NCI-H1436 (cell line): ENCODE data around the gene FANCL.
A peak's percentile ranks its signal among the peaks of the same experiment; 100 is the strongest.
"Not testable (repeated sequence)": the region's sequence is repeated elsewhere in the genome, so short reads cannot be mapped to it uniquely, and the experiment has no call there.

Experiments used
- DNase-seq: peaks from one replicate; lab custom pipeline; 2025; lab: John Stamatoyannopoulos, UW

The FANCL gene

GRCh38 chr2:58240670-58241545 is at the start of gene FANCL:
Gene FANCL, minus strand, starts transcription at chr2:58241325. Its CDS starts 12 bp downstream, at chr2:58241313.
- peak; percentile 90 for DNase-seq

DNA sequence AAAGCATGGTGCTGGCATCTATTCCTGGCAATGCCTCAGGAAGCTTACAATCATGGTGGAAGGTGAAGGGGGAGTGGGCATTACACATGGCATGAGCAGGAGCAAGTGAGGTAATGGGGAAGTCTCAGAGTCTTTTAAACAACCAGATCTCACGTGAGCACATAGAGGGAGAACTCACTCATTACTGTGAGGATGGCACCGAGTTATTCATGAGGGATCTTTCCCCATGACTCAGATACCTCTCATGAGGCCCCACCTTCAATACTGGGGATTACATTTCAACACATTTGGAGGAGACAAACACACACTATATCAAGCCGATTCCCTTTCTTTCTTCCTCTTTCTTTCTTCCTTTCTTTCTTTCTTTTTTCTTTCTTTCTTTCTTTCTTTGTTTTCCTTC is 47.9 kb upstream of the FANCL start:
- DNase-seq, result no peak

DNA sequence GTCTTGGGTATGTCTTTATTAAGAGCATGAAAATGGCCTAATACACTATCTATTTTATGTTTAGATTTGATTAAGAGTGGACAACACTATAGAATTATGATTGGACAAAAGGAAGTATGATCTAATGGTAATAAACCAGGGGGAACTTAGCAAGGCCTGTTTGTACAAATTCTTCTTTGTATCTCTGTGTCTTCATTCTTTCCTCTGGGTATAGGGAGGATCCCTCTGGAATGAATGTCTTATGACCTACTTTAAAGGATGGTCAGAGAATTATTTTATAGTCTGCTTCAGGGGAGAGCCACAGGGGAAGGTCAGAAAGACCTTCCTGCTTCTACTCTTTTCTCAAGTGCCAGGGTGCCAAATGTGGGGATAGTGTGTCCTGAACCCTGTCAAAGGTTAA is 42.8 kb upstream of the FANCL start:
- no peak for DNase-seq

DNA sequence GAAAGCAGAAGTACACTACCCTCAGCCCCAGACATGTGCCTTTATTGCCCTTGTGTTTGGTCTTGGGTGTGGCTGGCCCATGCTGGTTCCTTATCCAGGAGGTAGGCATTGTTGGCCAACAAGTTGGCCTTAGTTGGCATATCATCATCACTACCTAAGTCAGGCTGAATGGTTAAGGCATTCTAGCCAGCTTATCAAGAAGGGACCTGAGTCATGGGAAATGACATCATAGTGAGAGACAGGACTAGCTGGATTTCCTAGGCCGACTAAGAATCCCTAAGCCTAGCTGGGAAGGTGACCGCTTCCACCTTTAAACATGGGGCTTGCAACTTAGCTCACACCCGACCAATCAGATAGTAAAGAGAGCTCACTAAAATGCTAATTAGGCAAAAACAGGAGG is 34.0 kb upstream of the FANCL start:
- DNase-seq, result not testable (repeated sequence)

DNA sequence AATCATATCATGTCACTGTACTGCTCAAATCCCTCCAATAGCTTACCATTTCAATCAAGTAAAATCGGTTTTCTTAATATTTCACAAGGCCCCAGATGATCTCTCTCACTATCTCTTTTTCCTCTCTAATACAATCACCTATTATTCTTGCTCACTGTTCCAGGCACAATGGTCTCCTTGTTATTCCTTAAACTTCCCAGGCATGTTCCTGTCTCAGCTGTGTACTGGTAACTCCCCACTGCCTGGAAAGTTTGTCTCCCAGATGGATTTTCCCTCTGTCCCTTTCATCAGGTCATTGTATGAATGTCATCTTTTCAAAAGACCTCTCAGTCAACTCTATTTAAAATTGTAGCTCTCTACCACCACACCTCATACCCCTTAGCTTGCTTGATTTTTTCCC is 30.7 kb upstream of the FANCL start:
- no peak for DNase-seq

DNA sequence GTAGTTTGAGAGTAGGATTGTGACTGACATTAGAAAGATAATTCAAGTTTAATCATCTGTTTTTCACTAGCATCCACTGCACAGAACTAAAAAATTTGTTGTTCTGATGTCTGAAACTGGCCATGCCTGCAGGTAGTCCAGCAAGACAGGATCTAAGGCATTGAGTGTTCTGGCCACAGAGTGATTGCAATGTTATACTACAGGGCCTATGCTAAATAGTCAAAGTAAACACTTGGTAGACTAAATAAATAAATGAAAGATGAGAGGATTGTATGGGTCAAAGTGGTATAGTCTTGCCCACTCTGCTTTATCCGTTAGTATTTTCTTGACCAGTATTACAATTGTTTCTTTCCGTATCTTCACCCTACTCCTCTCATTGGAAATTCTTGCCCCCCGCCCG is 27.6 kb upstream of the FANCL start:
- DNase-seq, result no peak

DNA sequence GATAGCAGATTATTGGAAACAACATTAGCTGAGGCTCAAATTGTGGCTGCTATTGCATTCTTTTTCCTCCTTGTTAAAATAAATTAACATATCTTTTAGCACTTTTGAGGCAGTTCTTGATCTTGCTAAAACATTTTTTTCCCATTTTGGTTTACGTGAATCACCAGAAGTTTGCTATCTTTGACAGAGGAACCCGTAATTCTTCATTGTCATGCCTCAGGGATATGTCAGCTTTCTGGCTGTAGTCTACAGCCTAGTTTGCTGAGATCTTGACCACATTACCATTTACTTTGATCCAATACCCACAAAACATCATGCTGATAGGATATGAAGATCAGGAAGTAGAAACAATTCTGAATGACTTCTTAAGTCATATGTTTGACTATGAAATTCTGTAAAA is 25.1 kb upstream of the FANCL start:
- no peak for DNase-seq

DNA sequence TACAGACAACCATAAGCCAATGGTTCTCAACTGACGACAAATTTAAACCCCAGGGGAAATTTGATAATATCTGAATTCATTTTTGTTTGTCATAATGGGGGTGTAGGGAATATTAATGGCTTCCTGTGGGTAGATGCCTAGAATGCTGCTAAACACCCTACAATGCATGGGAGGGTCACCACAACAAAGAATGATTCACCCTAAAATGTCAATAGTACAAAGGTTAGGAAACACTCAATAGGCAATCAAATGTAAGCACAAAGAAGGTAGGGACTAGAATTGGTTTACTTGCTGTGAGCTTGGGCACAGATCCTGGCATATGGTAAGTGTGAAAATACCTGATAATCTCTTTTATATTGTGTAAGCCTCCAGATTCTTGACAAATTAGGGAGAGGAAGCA is 20.1 kb upstream of the FANCL start:
- no peak for DNase-seq

DNA sequence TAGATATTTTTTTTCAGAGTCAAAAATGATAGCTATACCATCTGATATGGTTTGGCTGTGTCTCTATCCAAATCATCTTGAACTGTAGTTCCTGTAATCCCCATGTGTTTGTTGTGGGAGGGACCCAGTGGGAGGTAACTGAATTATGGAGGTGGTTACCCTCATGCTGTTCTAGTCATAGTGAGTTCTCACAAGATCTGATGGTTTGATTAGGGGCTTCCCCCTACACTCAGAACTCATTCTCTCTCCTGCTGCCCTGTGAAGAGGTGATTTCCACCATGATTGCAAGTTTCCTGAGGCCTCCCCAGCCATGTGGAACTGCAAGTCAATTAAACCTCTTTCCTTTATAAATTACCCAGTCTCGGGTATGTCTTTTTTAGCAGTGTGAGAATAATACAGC is 17.3 kb upstream of the FANCL start:
- not testable (repeated sequence) for DNase-seq

GRCh38 chr2:58251331-58252201 is 10.4 kb upstream of the FANCL start:
- not testable (repeated sequence) for DNase-seq

- DNase-seq, result no peak
Observed at GRCh38 chr2:58241546-58241864, 380 bp upstream of the FANCL start.

- no peak for DNase-seq
Observed at GRCh38 chr2:58239243-58239925, 1.7 kb downstream of the FANCL start.

DNA sequence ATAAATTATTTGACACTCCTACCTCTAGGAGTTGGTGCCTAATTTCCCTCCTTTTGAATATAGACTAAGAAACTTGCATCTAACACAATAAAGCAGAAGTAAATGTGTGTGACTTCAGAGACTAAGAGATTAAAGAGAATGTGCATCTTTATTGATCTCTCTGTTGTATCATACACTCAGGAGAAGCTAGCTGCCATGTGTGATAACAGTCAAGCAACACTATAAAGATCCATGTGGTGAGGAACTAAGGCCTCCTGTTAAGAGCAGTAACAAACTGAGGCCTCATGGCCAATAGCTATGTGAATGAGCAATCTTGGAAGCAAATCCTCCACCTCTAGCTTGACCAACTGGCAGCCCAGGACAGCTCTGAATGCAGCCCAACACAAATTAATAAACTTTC is 3.4 kb downstream of the FANCL start:
- no peak for DNase-seq

- DNase-seq, result no peak
Observed at GRCh38 chr2:58235984-58236383, 5.1 kb downstream of the FANCL start.

DNA sequence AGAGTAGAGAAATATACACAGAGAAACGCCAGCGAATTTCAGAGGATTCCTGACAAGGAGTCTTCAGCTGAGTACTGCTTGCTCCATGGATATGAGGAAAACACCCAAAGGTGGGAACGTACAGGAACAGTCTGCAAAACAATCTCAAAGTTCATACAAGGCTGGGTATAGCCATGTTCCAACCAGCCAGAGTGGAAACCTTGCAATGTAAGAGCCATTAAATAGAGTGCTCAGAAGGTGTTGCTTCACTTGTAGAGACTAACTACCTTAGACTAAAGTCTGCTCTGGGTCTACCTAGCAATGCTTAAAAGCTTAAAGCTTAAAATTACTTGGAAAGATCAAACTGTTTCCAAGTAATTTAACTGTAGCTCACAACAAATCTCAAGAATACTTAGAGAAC is 6.0 kb downstream of the FANCL start:
- no peak for DNase-seq

DNA sequence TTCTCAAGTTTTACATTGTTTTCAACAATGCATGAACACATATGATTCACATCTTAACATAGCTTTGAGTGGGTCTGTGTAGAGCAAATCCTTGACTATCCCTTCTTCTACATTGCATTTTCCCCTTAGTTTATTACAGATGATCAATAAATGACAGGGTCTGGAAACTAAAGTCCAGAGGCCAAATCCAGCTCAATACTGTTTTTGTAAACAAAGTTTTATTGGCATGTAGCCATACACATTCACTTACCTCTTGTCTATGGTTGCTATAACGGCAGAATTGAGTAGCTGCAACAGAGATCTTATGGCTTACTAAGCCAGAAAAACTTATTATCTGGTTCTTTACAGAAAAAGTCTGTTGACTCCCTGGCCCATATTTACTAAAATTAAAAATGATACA is 12.8 kb downstream of the FANCL start:
- no peak for DNase-seq

- no peak for DNase-seq
Observed at GRCh38 chr2:58227171-58227917, 13.8 kb downstream of the FANCL start.

DNA sequence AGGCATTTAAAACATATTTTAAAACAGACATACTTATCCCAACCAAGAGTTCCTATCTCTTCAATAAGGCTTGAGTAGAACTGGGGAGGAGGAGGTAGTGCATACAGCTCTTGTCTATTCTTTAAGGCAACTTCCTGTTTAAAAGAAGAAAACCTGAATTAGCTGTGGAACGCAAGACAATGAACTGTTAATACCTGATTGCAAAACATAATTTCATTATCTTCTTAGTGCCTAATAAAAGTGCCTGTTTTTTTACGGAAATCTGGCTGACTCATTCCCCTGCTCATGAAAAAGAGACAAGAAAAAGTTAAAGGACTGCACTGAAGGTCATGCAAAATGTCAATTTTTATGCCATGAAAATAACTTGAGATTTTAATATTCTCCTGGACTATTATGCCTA is 19.2 kb downstream of the FANCL start:
- no peak for DNase-seq

- DNase-seq, result no peak
Observed at GRCh38 chr2:58215429-58215828, 25.7 kb downstream of the FANCL start.

DNA sequence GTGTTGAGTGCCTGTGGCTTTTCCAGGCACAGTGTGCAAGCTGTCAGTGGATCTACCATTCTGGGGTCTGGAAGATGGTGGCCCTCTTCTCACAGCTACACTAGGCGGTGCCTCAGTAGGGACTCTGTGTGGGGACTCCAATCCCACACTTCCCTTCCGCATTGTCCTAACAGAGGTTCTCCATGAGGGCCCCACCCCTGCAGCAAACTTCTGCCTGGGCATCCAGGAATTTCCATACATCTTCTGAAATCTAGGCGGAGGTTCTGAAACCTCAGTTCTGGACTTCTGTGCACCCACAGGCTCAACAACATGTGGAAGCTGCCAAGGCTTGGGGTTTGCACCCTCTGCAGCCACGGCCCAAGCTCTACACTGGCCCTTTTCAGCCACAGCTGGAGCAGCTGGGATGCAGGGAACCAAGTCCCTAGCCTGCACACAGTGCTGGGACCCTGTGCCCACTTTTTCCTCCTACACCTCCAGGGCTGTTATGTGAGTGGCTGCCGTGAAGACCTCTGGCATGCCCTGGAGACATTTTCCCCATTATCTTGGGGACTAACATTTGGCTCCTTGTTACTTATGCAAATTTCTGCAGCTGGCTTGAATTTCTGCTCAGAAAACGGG is 30.1 kb downstream of the FANCL start:
- not testable (repeated sequence) for DNase-seq

DNA sequence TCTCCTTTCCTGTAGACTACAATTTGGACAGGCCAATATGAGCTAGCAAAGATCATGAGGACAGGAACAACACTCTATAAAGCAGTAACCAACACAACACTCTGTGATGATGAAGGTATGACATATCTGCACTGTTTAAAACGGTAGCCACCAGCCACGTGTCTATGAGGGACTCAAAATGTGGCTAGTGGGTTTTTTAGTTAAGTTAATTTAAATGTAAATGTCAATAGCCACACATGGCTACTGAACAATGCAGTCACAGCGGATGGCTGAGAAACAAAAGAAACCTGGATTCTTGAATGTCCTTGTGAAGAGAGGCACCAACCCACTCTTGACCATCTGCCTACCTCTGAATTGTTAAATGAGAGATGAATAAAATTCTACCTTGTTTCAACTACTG is 33.9 kb downstream of the FANCL start:
- no peak for DNase-seq
